Pancreas (tissue), 10 donors: ENCODE measurements around the gene TMTC2. TPM values are rescaled to one million over a fixed set of nuclear protein-coding genes. Genes with fewer than 3 reads are reported as not detected.

ENCODE experiments used
- ATAC-seq, 4 donors: fragments of 200-7000 bp; cut with Tn5 transposase; one replicate each; pipeline versions ENCODE4 v1.8.0 to v1.9.1; 2020; ENCODE audit warnings: mild to moderate bottlenecking in 4 of 4, moderate library complexity in 4 of 4
- DNase-seq, 6 donors: peaks; one replicate each; pipeline ENCODE4 v3.0.0-alpha.2; 2020
- FAIRE-seq: peaks from 2 replicates; lab custom pipeline; 2012; peaks lifted over from hg19 to GRCh38; lab: Jason Lieb, UNC
- H3K27ac ChIP-seq, 4 donors: fragments of 200-600 bp; sonication (generic); 1 replicate in 3 of 4; 2 replicates in 1 of 4; pipeline versions ENCODE4 v1.5.0 to v1.8.0; 2020
- H3K27me3 ChIP-seq, 4 donors: fragments of 200-600 bp; one replicate each; pipeline ENCODE4 v1.8.0; 2021
- H3K36me3 ChIP-seq, 3 donors: fragments of 200-600 bp; sonication (generic) in 1 of 3; one replicate each; pipeline versions ENCODE4 v1.5.0 to v1.8.0; 2020 to 2021
- H3K4me1 ChIP-seq, 3 donors: fragments of 200-600 bp; one replicate each; pipeline ENCODE4 v1.8.0; 2021
- H3K4me3 ChIP-seq, 4 donors: fragments of 200-600 bp; sonication (generic) in 2 of 4; one replicate each; pipeline versions ENCODE4 v1.5.0 to v1.8.0; 2020 to 2021
- H3K9me3 ChIP-seq, 4 donors: fragments of 200-600 bp; one replicate each; pipeline ENCODE4 v1.8.0; 2021
- CTCF ChIP-seq, 4 donors: fragments of 200-600 bp; sonication (generic) in 3 of 4; IDR thresholded peaks; one replicate each; pipeline versions ENCODE4 v1.5.0 to v1.8.0; 2021; ENCODE audit warnings: antibody characterized with exemption in 4 of 4
- WGBS, 2 donors: extraction: QIAGEN DNeasy Blood & Tissue Kit; methylation state at CpG; one replicate each; pipeline ENCODE4 v1.1.7; 2013; 5-methylcytosine and 5-hydroxymethylcytosine counted together
- intact Hi-C, 3 donors: fragments of 100-400 bp; cut with DNase I; formaldehyde crosslinking; loops; one replicate each; pipeline versions ENCODE4 v1.11.1 to v1.14.2; 2022
- polyA plus RNA-seq, 2 donors: library from polyadenylated mRNA; stranded (reverse); fragments of 200-250 nt; gene quantifications; one replicate each; pipeline ENCODE4 v1.2.3, GENCODE V29; 2013
- total RNA-seq, 6 donors: library from RNA; stranded (reverse); fragmentation: NEBNext Ultra II Directional in 4 of 6; extraction: Animal tissue kit (Norgen Biotek cat#: 25700) in 4 of 6; gene quantifications; one replicate each; pipeline versions ENCODE4 v1.2.1 to v1.2.4, GENCODE V29; 2021 to 2023
- donor health status: healthy with polysubstance abuse.
- donor health status: DM: no; HTN: no; CAD: no; lungs with moderate emphysema.
- donor health status: DM: no; HTN: no; CAD: no.
- donor health status: control.
- donor health status: control.
- donor health status: Bipolar disorder and iron deficiency.
- donor health status: DM: yes; HTN: yes; CAD: no.
- donor health status: DM: no; HTN: no; CAD: no.
- donor health status: DM: no; HTN: no; CAD: no.
- donor health status: DM: yes; HTN: yes; CAD: no.

The TMTC2 gene
- total and polyA plus RNA-seq, 8 donors = 5.3 to 14.4 (median 6.4) TPM

GRCh38 chr12:82698708-82699564, 12.2 kb downstream of the TMTC2 start:
- Histone ChIP-seq H3K4me1 (peaks cover 5 to 10% (median 7%) of the 10 kb centered on the region in 3 donors), H3K36me3 (no peaks in the 10 kb centered on the region), H3K27me3 (no peaks in the 10 kb centered on the region), H3K4me3 (no peak overlapping the region), H3K27ac (no peak overlapping the region), H3K9me3 (no peaks in the 10 kb centered on the region)
- no peak for TF ChIP-seq CTCF (IDR thresholded peaks at IDR 0.05)
- ATAC-seq (no peak), FAIRE-seq (no peak), DNase-seq (no peak)
- WGBS, 2 donors = 91 to 94% methylated on average over 12 of the region's 12 CpGs
- intact Hi-C loops = no loop called here

- intact Hi-C loops = no loop called here
- Histone ChIP-seq H3K36me3 (no peaks in the 10 kb centered on the region), H3K4me3 (no peak overlapping the region), H3K27me3 (no peaks in the 10 kb centered on the region), H3K27ac (no peak overlapping the region), H3K4me1 (peaks cover 5 to 10% (median 7%) of the 10 kb centered on the region in 3 donors), H3K9me3 (no peaks in the 10 kb centered on the region)
- FAIRE-seq = no peak
- no peak for DNase-seq
- no peak for TF ChIP-seq CTCF (IDR thresholded peaks at IDR 0.05)
- no peak for ATAC-seq
- WGBS, 2 donors = 94 to 96% methylated on average over 3 of the region's 3 CpGs
These were observed 19.1 kb downstream of the TMTC2 start for GRCh38 chr12:82705774-82706173.

- DNase-seq (no peak), FAIRE-seq (no peak), ATAC-seq (peak; percentile 16 to 62 (median 32))
- TF ChIP-seq CTCF (IDR thresholded peaks at IDR 0.05) = no peak
- Histone ChIP-seq H3K36me3 (no peaks in the 10 kb centered on the region), H3K9me3 (no peaks in the 10 kb centered on the region), H3K27me3 (no peaks in the 10 kb centered on the region), H3K4me3 (no peak overlapping the region), H3K27ac (no peak overlapping the region), H3K4me1 (no peaks in the 10 kb centered on the region)
- 51 to 55% methylated on average over 10 of the region's 10 CpGs for WGBS, 2 donors
- intact Hi-C loops = no loop called here
These were observed 21.6 kb downstream of the TMTC2 start for GRCh38 chr12:82708061-82708879.

GRCh38 chr12:82709794-82710355, 23.2 kb downstream of the TMTC2 start:
- ATAC-seq = no peak
- no peak for TF ChIP-seq CTCF (IDR thresholded peaks at IDR 0.05)
- 97 to 98% methylated on average over 2 of the region's 2 CpGs for WGBS, 2 donors

More at GRCh38 chr12:82709794-82710355, 23.2 kb downstream of the TMTC2 start:
- Histone ChIP-seq H3K27ac (no peak overlapping the region), H3K27me3 (no peaks in the 10 kb centered on the region), H3K9me3 (no peaks in the 10 kb centered on the region), H3K4me1 (no peaks in the 10 kb centered on the region), H3K4me3 (no peak overlapping the region), H3K36me3 (no peaks in the 10 kb centered on the region)
- FAIRE-seq = no peak
- no peak for DNase-seq
- intact Hi-C loops = no loop called here
